ENCODE data around the gene PCDHGA2. TPM values are rescaled to one million over a fixed set of nuclear protein-coding genes. Genes with fewer than 3 reads are reported as not detected.
A peak's percentile ranks its signal among the peaks of the same experiment; 100 is the strongest.

Gene PCDHGA2
- total RNA-seq, 2 donors from 2014 or later, result not detected

GRCh38 chr5:141389153-141390042 lies 50.8 kb downstream of the PCDHGA2 start:
- Mint-ChIP-seq H3K27ac (peak overlapping the region in 1 of 2 donors; percentile 44), H3K36me3 (peaks cover 50 to 56% of the 10 kb centered on the region in 2 donors), H3K9me3 (peaks cover 21 to 27% of the 10 kb centered on the region in 2 donors)
- DNase-seq (ENCODE audit: low spot score in 2 of 2) (no peak), ATAC-seq (no peak)

- no peak within 1 kb of the TSS for H3K27ac Mint-ChIP-seq
- ATAC-seq (no peak), DNase-seq (ENCODE audit: low spot score in 2 of 2) (no peak)
- peaks cover 21 to 27% of the 10 kb centered on the region in 2 donors for H3K9me3 Mint-ChIP-seq
- peaks cover 46 to 51% of the 10 kb centered on the region in 2 donors for H3K36me3 Mint-ChIP-seq
These were observed 54.1 kb downstream of the PCDHGA2 start, which contains the start of gene PCDHGA8 for GRCh38 chr5:141392429-141393198. Gene PCDHGA8, plus strand, starts transcription at chr5:141392633. Its CDS starts 181 bp downstream, at chr5:141392814.

Other genes with a start within 250 kb of the PCDHGA2 start
- gene PCDHB2, start 244.1 kb upstream of the PCDHGA2 start, total RNA-seq, result not detected
- gene PCDHB3, start 238.3 kb upstream of the PCDHGA2 start, total RNA-seq, result not detected
- not detected for gene PCDHB4, start 216.9 kb upstream of the PCDHGA2 start, total RNA-seq
- under 1 TPM in 1 of 2 donors, not detected in 1; 0.08 TPM for gene PCDHB5, start 203.6 kb upstream of the PCDHGA2 start, total RNA-seq
- not detected for gene PCDHB6, start 188.7 kb upstream of the PCDHGA2 start, total RNA-seq
- gene PCDHB7, start 166.1 kb upstream of the PCDHGA2 start, total RNA-seq, result not detected
- gene PCDHB8, start 161.0 kb upstream of the PCDHGA2 start, total RNA-seq, result not detected
- not detected for gene PCDHB16, start 156.4 kb upstream of the PCDHGA2 start, total RNA-seq
- gene PCDHB9, start 151.6 kb upstream of the PCDHGA2 start, total RNA-seq, result not detected
- gene PCDHB10, start 146.4 kb upstream of the PCDHGA2 start, total RNA-seq, result not detected
- gene PCDHB11, start 139.1 kb upstream of the PCDHGA2 start, total RNA-seq, result not detected
- not detected for gene PCDHB12, start 130.0 kb upstream of the PCDHGA2 start, total RNA-seq
- gene PCDHB13, start 124.8 kb upstream of the PCDHGA2 start, total RNA-seq, result not detected
- not detected for gene PCDHB14, start 115.4 kb upstream of the PCDHGA2 start, total RNA-seq
- gene PCDHB15, start 93.4 kb upstream of the PCDHGA2 start, total RNA-seq, result not detected
- under 1 TPM in 1 of 2 donors, not detected in 1; 0.23 TPM for gene SLC25A2, start 34.7 kb upstream of the PCDHGA2 start, total RNA-seq
- 10 to 100 TPM; 44.7 to 46.7 TPM for gene TAF7, start 18.0 kb upstream of the PCDHGA2 start, total RNA-seq
- under 1 TPM in 1 of 2 donors, not detected in 1; 0.11 TPM for gene PCDHGA1, start 8.2 kb upstream of the PCDHGA2 start, total RNA-seq
- not detected for gene PCDHGA3, start 5.1 kb downstream of the PCDHGA2 start, total RNA-seq
- not detected for gene PCDHGB1, start 11.3 kb downstream of the PCDHGA2 start, total RNA-seq
- gene PCDHGA4, start 16.3 kb downstream of the PCDHGA2 start, total RNA-seq, result not detected
- gene PCDHGB2, start 21.2 kb downstream of the PCDHGA2 start, total RNA-seq, result under 1 TPM; 0.12 to 0.20 TPM
- gene PCDHGA5, start 25.4 kb downstream of the PCDHGA2 start, total RNA-seq, result under 1 TPM in 1 of 2 donors, not detected in 1; 0.09 TPM
- gene PCDHGB3, start 31.5 kb downstream of the PCDHGA2 start, total RNA-seq, result under 1 TPM; 0.09 to 0.14 TPM
- under 1 TPM; 0.08 to 0.09 TPM for gene PCDHGA6, start 35.1 kb downstream of the PCDHGA2 start, total RNA-seq
- gene PCDHGA7, start 44.0 kb downstream of the PCDHGA2 start, total RNA-seq, result not detected
- gene PCDHGB4, start 48.9 kb downstream of the PCDHGA2 start, total RNA-seq, result not detected
- not detected for gene PCDHGA8, start 53.9 kb downstream of the PCDHGA2 start, total RNA-seq
- under 1 TPM in 1 of 2 donors, not detected in 1; 0.12 TPM for gene PCDHGB5, start 59.2 kb downstream of the PCDHGA2 start, total RNA-seq
- gene PCDHGA9, start 64.0 kb downstream of the PCDHGA2 start, total RNA-seq, result under 1 TPM in 1 of 2 donors, not detected in 1; 0.23 TPM
- under 1 TPM in 1 of 2 donors, not detected in 1; 0.08 TPM for gene PCDHGB6, start 69.3 kb downstream of the PCDHGA2 start, total RNA-seq
- not detected for gene PCDHGA10, start 74.2 kb downstream of the PCDHGA2 start, total RNA-seq
- under 1 TPM in 1 of 2 donors, not detected in 1; 0.08 TPM for gene PCDHGB7, start 78.9 kb downstream of the PCDHGA2 start, total RNA-seq
- gene PCDHGA11, start 82.3 kb downstream of the PCDHGA2 start, total RNA-seq, result under 1 TPM; 0.09 to 0.14 TPM
- gene PCDHGA12, start 91.7 kb downstream of the PCDHGA2 start, total RNA-seq, result under 1 TPM; 0.10 to 0.16 TPM
- gene PCDHGC3, start 137.2 kb downstream of the PCDHGA2 start, total RNA-seq, result under 1 TPM in 1 of 2 donors, not detected in 1; 0.19 TPM
- not detected for gene PCDHGC4, start 146.3 kb downstream of the PCDHGA2 start, total RNA-seq
- gene PCDHGC5, start 150.3 kb downstream of the PCDHGA2 start, total RNA-seq, result not detected